Measurements from ENCODE around the gene TLL1.

TLL1 gene

DNA sequence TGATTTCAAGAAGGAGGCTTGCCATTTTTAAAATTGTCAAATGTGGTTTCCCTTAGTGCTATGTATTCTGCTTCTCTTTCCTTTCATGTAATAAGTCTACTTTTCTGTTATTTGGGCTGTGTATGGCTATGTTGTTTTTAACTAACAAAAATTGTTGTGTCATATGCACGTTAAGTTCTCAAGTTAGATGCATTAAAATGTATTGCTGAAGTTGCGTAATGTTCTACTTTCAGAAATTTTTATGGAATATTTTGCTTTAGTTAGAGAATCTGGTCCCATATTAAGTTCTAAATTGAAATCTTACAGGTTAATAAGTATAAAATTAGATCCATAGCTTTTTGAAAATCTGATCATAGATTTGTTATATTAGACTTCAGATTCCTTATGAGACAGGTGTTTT, 133.2 kb downstream of the TLL1 start:
- H3K4me3 ChIP-seq (ENCODE audit: low read depth, low read length) = no peak overlapping the region
- no peak for DNase-seq (ENCODE audit: low read depth)
- TF ChIP-seq, protein P1, sequence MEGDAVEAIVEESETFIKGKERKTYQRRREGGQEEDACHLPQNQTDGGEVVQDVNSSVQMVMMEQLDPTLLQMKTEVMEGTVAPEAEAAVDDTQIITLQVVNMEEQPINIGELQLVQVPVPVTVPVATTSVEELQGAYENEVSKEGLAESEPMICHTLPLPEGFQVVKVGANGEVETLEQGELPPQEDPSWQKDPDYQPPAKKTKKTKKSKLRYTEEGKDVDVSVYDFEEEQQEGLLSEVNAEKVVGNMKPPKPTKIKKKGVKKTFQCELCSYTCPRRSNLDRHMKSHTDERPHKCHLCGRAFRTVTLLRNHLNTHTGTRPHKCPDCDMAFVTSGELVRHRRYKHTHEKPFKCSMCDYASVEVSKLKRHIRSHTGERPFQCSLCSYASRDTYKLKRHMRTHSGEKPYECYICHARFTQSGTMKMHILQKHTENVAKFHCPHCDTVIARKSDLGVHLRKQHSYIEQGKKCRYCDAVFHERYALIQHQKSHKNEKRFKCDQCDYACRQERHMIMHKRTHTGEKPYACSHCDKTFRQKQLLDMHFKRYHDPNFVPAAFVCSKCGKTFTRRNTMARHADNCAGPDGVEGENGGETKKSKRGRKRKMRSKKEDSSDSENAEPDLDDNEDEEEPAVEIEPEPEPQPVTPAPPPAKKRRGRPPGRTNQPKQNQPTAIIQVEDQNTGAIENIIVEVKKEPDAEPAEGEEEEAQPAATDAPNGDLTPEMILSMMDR (conservative IDR thresholded peaks at IDR 0.05; ENCODE audit: low read depth, low read length) = no peak

DNA sequence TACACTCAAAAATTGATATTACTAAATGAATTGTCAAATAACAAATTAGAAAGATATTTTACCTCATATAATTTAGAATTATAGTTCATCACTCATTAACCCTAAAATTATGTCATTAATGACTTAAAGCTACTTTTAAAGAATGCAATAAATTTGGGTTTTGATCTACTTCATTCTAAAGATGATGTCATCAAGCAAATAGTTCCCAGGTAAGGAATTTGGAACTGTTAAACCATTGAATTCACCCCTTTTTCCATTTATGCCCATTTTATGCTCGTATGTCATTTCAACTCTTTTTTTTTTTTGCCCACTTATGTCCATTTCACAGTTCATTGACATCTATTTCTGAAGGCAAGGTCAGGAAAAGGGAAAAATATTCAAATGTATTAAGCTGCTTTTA, 135.5 kb downstream of the TLL1 start:
- DNase-seq (ENCODE audit: low read depth) = no peak
- TF ChIP-seq, protein P1 (conservative IDR thresholded peaks at IDR 0.05; ENCODE audit: low read depth, low read length) = no peak

DNA sequence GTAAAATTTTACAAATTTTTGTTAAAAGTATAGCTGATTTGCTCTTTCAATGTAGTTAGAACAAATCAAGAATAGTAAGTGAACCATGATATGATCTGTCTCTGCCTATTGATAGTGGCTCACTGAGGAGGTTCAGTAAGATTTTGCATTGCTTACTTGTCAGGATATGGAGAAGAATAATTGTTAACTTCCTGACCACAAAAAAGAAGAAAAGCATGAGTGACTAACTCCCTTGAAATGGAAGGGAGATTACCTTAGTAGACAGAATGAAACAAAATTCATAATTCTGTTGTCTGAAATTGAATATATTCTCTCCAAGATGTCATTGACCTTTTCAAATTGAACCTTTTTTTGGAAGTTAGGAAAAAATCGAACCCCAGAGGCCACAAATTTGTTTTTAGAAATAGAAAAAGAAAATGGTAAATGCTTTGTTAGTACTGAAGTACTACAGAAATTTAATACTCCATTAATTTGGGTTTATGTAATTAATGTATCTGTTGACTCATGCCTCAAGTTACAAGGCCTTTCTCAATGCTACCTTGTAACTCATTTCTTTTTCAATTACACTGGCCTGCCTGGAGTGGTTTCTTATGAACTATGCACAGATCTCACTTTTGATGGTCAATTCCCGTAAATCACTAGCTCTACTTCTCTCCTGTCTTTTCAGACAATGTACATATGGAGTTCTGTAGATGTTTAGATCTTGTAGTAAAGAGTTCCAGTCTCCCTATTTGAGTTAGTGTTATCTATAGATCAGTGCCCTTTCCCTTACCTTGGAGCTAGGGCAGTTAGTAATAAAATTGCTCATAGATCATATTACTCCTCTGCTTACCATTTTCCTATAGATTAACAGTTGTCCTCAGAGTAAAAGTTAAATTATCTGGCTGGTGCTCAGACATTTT, 139.3 kb downstream of the TLL1 start:
- TF ChIP-seq, protein P1 (conservative IDR thresholded peaks at IDR 0.05; ENCODE audit: low read depth, low read length) = no peak
- H3K4me3 ChIP-seq (ENCODE audit: low read depth, low read length) = no peak overlapping the region
- DNase-seq (ENCODE audit: low read depth) = peak; percentile 9

More for the DNA sequence above, 135.5 kb downstream of the TLL1 start:
- H3K4me3 ChIP-seq (ENCODE audit: low read depth, low read length) = no peak overlapping the region

DNA sequence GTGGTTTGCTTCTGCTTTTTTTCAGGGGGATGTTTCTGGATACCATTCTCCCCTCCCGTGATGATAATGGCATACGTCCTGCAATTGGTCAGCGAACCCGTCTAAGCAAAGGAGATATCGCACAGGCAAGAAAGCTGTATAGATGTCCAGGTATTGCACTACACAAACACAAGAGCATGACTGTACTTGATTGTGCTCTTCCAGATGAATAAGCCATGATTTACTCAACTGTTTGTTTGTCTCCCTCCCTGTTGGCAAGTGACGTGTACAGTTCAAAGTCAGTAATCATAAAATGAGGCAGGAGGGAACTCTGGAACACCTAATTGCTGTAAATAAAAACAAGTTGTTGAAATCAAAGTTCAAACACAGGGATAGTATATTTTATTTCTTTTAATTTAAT, 141.4 kb downstream of the TLL1 start:
- no peak overlapping the region for H3K4me3 ChIP-seq (ENCODE audit: low read depth, low read length)

DNA sequence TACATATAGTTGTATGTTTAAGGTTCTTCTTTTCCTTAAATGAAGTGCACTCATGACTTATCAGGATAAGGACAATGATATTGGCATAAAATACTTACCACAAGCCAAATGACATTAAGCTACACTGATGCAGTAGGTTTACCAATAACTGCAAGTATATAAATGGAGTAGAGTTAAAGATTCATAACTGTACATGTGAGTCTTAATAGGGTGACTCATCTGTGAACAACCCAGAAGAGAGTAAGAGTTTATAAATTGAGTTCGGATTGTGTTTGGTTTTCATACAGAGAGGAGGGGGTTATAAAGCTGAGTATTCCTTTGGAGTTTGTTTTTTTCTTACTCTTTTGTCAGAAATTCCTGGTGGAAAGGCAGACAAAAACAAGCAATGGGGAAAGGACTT, 144.8 kb downstream of the TLL1 start:
- H3K4me3 ChIP-seq (ENCODE audit: low read depth, low read length) = no peak overlapping the region
- no peak for DNase-seq (ENCODE audit: low read depth)
- TF ChIP-seq, protein P1 (conservative IDR thresholded peaks at IDR 0.05; ENCODE audit: low read depth, low read length) = no peak

More for the DNA sequence above, 141.4 kb downstream of the TLL1 start:
- DNase-seq (ENCODE audit: low read depth) = no peak
- TF ChIP-seq, protein P1 (conservative IDR thresholded peaks at IDR 0.05; ENCODE audit: low read depth, low read length) = no peak

DNA sequence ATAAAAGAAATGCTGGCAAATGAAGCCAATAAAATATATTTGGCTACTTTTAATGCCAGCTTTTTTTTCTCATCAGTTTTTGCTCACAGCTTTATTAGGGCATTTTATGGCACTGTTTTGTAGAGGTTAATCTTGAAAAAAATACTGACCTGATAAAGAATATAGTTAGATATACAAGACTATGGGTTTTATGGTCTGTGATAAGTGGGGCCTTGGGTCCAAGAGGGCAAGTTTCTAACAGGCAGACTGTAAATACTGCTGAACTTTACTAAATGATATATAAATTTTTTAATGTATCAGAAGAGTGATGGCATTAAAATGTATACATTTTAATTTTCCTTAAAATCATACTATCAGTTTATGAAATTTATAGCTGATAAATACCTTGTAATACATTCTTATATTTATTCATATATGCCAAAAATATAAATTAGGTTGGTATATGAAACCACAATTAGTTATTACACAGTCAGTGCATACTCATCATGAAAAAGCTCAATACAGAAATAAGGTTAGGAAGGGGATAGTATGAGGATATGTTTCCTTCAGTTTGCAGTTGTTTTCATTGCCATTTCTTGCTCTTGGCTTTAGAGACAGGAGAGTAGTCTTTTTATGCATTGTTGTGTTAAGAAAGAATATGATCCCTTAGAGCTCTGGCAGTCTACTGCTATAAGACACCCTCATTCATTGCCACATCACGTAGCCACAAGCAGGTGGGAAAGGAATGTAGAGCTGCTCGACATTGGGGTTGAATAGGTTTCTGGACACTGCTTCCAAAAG, 146.6 kb downstream of the TLL1 start:
- TF ChIP-seq, protein P1 (conservative IDR thresholded peaks at IDR 0.05; ENCODE audit: low read depth, low read length) = no peak
- no peak overlapping the region for H3K4me3 ChIP-seq (ENCODE audit: low read depth, low read length)
- DNase-seq (ENCODE audit: low read depth) = no peak
